Measurements from ENCODE around the gene CCR5.

GRCh38 chr3:46353090-46353489, 17.7 kb upstream of the CCR5 start:
- no peak for TF ChIP-seq CTCF (IDR thresholded peaks at IDR 0.05; ENCODE audit: low read length)
- TF ChIP-seq EZH2 (IDR thresholded peaks at IDR 0.05; ENCODE audit: borderline replicate concordance, low read length) = no peak
